HCT116 (cell line): Measurements from ENCODE around the gene PRDM1. TPM values are rescaled to one million over a fixed set of nuclear protein-coding genes. Genes with fewer than 3 reads are reported as not detected.

Source experiments
- ATAC-seq: fragments of 200-7000 bp; cut with Tn5 transposase; 2 replicates; pipeline ENCODE4 v1.9.1; 2020; ENCODE audit warnings: mild to moderate bottlenecking, moderate library complexity
- BruUV-seq: library from RNA; stranded (reverse); fragments of 400-500 nt; replicated peaks from 2 replicates; lab custom pipeline; 2021; lab: Mats Ljungman, UMichigan
- CTCF ChIA-PET: fragments of 300-600 bp; sonication (Branson Sonifier 250); formaldehyde crosslinking; loops from one replicate; lab custom pipeline; 2021; ENCODE audit warnings: antibody characterized with exemption; lab: Charles Lee
- POLR2A ChIA-PET: fragments of 300-600, 350-600 bp; sonication (Branson Sonifier 250); formaldehyde crosslinking; loops from one replicate; lab custom pipeline; 2021; ENCODE audit warnings: antibody characterized with exemption; lab: Charles Lee
- RAD21 ChIA-PET, 2 experiments: fragments of 300-600 bp; sonication (Branson Sonifier 250); formaldehyde crosslinking; loops; one replicate each; lab custom pipeline; 2023; ENCODE audit warnings: low total read pairs in 2 of 2; ENCODE audit not compliant: uncharacterized antibody in 2 of 2, unreplicated experiment in 2 of 2, low non-redundant PET in 1 of 2; lab: Charles Lee
- DNase-seq: peaks from one replicate; pipeline ENCODE4 v3.0.0-alpha.2; 2010; ENCODE audit warnings: low read depth, low spot score
- H2AFZ ChIP-seq: fragments of 200-600 bp; shearing (Covaris generic), sonication (generic); 2 replicates; pipeline ENCODE4 v1.6.1; 2017; ENCODE audit warnings: low read depth, mixed run types, mixed read lengths, antibody characterized with exemption, low read length; ENCODE audit not compliant: poor library complexity, severe bottlenecking
- H3K27ac ChIP-seq: 2 replicates; pipeline ENCODE4 v1.5.1; 2012; ENCODE audit warnings: low read depth, low read length
- H3K27me3 ChIP-seq: fragments of 200-600 bp; sonication (generic); 2 replicates; pipeline ENCODE4 v1.6.1; 2016; ENCODE audit warnings: mixed run types, low read length, mixed read lengths; ENCODE audit not compliant: insufficient read depth
- H3K36me3 ChIP-seq, 2 experiments: fragments of 200-500 bp in 1 of 2; fragments of 200-600 bp in 1 of 2; sonication (Bioruptor generic) in 1 of 2; sonication (generic) in 1 of 2; 2 replicates each; pipeline versions ENCODE4 v1.5.1 to v1.6.1; 2014 to 2016; ENCODE audit warnings: low read length in 2 of 2, inconsistent platforms in 1 of 2, mixed read lengths in 1 of 2, mixed run types in 1 of 2; ENCODE audit not compliant: insufficient read depth in 2 of 2, control insufficient read depth in 1 of 2
- H3K4me1 ChIP-seq, 2 experiments: fragments of 200-600 bp in 1 of 2; sonication (generic) in 1 of 2; 2 replicates each; pipeline versions ENCODE4 v1.5.1 to v1.6.1; 2012 to 2017; ENCODE audit warnings: low read length in 2 of 2, inconsistent platforms in 1 of 2, mild to moderate bottlenecking in 1 of 2, mixed read lengths in 1 of 2, mixed run types in 1 of 2, moderate library complexity in 1 of 2; ENCODE audit not compliant: insufficient read depth in 2 of 2, control insufficient read depth in 1 of 2
- H3K4me2 ChIP-seq: fragments of 200-600 bp; sonication (generic); 2 replicates; pipeline ENCODE4 v1.6.1; 2017; ENCODE audit warnings: mixed run types, low read length, mixed read lengths
- H3K4me3 ChIP-seq, 2 experiments: fragments of 200-600 bp in 1 of 2; sonication (generic) in 1 of 2; replicated peaks in 1 of 2; 2 replicates each; pipeline ENCODE4 v1.5.1; 2011 to 2016; ENCODE audit warnings: low read length in 2 of 2, control low read depth in 1 of 2, low read depth in 1 of 2, mild to moderate bottlenecking in 1 of 2, mixed read lengths in 1 of 2, mixed run types in 1 of 2
- H3K79me2 ChIP-seq: fragments of 200-600 bp; sonication (generic); 2 replicates; pipeline ENCODE4 v1.6.1; 2017; ENCODE audit warnings: mild to moderate bottlenecking, mixed run types, low read length, moderate library complexity, mixed read lengths; ENCODE audit not compliant: insufficient read depth
- H3K9ac ChIP-seq: fragments of 200-600 bp; sonication (generic); 2 replicates; pipeline ENCODE4 v1.6.1; 2016; ENCODE audit warnings: low read length, mixed read lengths
- H3K9me2 ChIP-seq: fragments of 200-600 bp; sonication (generic), shearing (Covaris generic); 2 replicates; pipeline ENCODE4 v1.6.1; 2017; ENCODE audit warnings: mixed run types, mild to moderate bottlenecking, moderate library complexity; ENCODE audit not compliant: insufficient read depth
- H3K9me3 ChIP-seq, 2 experiments: fragments of 200-500 bp in 1 of 2; fragments of 200-600 bp in 1 of 2; sonication (Bioruptor generic) in 1 of 2; sonication (generic) in 1 of 2; 2 replicates each; pipeline ENCODE4 v1.6.1; 2014 to 2017; ENCODE audit warnings: low read length in 2 of 2, mixed read lengths in 2 of 2, inconsistent platforms in 1 of 2, low read depth in 1 of 2, mild to moderate bottlenecking in 1 of 2, mixed run types in 1 of 2, moderate library complexity in 1 of 2; ENCODE audit not compliant: control insufficient read depth in 1 of 2, insufficient read depth in 1 of 2
- H4K20me1 ChIP-seq: fragments of 200-600 bp; sonication (generic), shearing (Covaris generic); 2 replicates; pipeline ENCODE4 v1.6.1; 2017; ENCODE audit warnings: mixed run types, mild to moderate bottlenecking, moderate library complexity; ENCODE audit not compliant: insufficient read depth
- CEBPB ChIP-seq: IDR thresholded peaks from 2 replicates; pipeline ENCODE4 v1.6.1; 2012; ENCODE audit warnings: low read depth
- EGR1 ChIP-seq: IDR thresholded peaks from 2 replicates; pipeline ENCODE4 v1.6.1; 2012; ENCODE audit warnings: low read depth
- ELF1 ChIP-seq: IDR thresholded peaks from 2 replicates; pipeline ENCODE4 v1.6.1; 2012; ENCODE audit warnings: low read depth, borderline replicate concordance
- FOSL1 ChIP-seq: IDR thresholded peaks from 2 replicates; pipeline ENCODE4 v1.6.1; 2012; ENCODE audit warnings: low read depth
- POLR2AphosphoS5 ChIP-seq: IDR thresholded peaks from 2 replicates; pipeline ENCODE4 v1.6.1; 2011; ENCODE audit warnings: mild to moderate bottlenecking, low read depth, low read length, moderate library complexity
- RAD21 ChIP-seq: IDR thresholded peaks from 2 replicates; pipeline ENCODE4 v1.6.1; 2012; ENCODE audit warnings: low read depth, mild to moderate bottlenecking
- SRF ChIP-seq: IDR thresholded peaks from 2 replicates; pipeline ENCODE4 v1.6.1; 2012; ENCODE audit warnings: low read depth
- YY1 ChIP-seq: IDR thresholded peaks from 2 replicates; pipeline ENCODE4 v1.6.1; 2011; ENCODE audit warnings: low read length, low read depth, moderate library complexity, mild to moderate bottlenecking; ENCODE audit not compliant: insufficient replicate concordance; ENCODE audit errors: extremely low read depth
- intact Hi-C: fragments of 100-400 bp; cut with micrococcal nuclease; formaldehyde crosslinking; loops from 2 replicates; pipeline ENCODE4 v1.10.0; 2022
- total RNA-seq: library from RNA; stranded (reverse); gene quantifications from one replicate; pipeline ENCODE4 v1.2.1, GENCODE V29; 2021; ENCODE audit not compliant: unreplicated experiment
- TF ChIP-seq, protein P1 (sequence below): IDR thresholded peaks from 2 replicates; pipeline ENCODE4 v1.6.1; 2012
- TF ChIP-seq, protein P2 (sequence below): IDR thresholded peaks from 2 replicates; pipeline ENCODE4 v1.6.1; 2012; ENCODE audit warnings: low read depth
- TF ChIP-seq, protein P3 (sequence below): IDR thresholded peaks from 2 replicates; pipeline ENCODE4 v1.6.1; 2012

PRDM1 gene
- total RNA-seq, 1 experiment from 2014 or later: 3.4 TPM

DNA sequence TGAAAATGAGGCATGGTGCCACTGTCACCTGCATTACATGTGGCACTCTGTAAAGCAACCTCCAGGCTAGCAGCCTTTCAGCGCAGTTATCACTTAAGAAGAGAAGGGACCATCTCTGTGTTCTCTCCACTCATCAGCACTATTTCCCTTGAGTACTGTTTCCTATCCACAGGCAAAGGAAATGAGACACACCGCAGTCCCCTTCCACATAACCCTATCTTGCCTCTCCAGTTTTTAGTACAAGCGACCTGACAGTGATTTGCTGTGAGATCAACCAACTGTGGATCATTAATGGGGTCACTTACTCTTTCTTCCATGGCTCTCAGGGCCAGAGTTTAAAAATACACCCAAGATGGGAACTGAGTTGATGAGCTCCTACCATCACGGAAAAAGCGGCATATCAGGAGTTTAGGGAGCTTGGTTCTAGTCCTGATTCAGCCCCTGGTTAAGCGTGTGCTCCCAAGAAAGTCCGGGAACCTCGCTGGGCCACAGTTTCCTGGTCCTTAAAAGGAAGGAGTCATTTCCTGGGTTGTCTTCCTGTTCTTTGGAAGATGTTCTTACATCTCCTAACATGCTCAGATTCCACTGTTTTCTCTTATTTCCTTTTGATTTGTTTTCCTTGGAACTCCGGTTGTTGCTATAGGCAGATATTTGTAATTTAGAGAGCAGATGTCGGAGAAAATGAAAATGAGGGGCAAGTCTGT lies 27.3 kb downstream of the PRDM1 start:
- DNase-seq: no peak
- ChIA-PET RAD21 (no interaction called here), POLR2A (no interaction called here), CTCF (no interaction called here)
- Histone ChIP-seq H3K79me2 (no peaks in the 10 kb centered on the region), H3K36me3 (no peaks in the 10 kb centered on the region), H4K20me1 (no peaks in the 10 kb centered on the region), H3K27me3 (no peaks in the 10 kb centered on the region), H3K4me3 (no peak overlapping the region), H2AFZ (no peak overlapping the region), H3K9me2 (no peaks in the 10 kb centered on the region), H3K4me1 (no peaks in the 10 kb centered on the region), H3K9ac (no peak overlapping the region), H3K4me2 (no peak overlapping the region), H3K9me3 (no peaks in the 10 kb centered on the region), H3K27ac (no peak overlapping the region)
- TF ChIP-seq FOSL1: no peak
- TF ChIP-seq, protein P1, sequence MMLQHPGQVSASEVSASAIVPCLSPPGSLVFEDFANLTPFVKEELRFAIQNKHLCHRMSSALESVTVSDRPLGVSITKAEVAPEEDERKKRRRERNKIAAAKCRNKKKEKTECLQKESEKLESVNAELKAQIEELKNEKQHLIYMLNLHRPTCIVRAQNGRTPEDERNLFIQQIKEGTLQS: no peak
- TF ChIP-seq, protein P2, sequence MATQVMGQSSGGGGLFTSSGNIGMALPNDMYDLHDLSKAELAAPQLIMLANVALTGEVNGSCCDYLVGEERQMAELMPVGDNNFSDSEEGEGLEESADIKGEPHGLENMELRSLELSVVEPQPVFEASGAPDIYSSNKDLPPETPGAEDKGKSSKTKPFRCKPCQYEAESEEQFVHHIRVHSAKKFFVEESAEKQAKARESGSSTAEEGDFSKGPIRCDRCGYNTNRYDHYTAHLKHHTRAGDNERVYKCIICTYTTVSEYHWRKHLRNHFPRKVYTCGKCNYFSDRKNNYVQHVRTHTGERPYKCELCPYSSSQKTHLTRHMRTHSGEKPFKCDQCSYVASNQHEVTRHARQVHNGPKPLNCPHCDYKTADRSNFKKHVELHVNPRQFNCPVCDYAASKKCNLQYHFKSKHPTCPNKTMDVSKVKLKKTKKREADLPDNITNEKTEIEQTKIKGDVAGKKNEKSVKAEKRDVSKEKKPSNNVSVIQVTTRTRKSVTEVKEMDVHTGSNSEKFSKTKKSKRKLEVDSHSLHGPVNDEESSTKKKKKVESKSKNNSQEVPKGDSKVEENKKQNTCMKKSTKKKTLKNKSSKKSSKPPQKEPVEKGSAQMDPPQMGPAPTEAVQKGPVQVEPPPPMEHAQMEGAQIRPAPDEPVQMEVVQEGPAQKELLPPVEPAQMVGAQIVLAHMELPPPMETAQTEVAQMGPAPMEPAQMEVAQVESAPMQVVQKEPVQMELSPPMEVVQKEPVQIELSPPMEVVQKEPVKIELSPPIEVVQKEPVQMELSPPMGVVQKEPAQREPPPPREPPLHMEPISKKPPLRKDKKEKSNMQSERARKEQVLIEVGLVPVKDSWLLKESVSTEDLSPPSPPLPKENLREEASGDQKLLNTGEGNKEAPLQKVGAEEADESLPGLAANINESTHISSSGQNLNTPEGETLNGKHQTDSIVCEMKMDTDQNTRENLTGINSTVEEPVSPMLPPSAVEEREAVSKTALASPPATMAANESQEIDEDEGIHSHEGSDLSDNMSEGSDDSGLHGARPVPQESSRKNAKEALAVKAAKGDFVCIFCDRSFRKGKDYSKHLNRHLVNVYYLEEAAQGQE: no peak
- TF ChIP-seq EGR1: no peak
- TF ChIP-seq RAD21: no peak
- no peak for TF ChIP-seq ELF1
- no peak for TF ChIP-seq YY1
- TF ChIP-seq POLR2AphosphoS5: no peak
- TF ChIP-seq SRF: no peak
- TF ChIP-seq, protein P3, sequence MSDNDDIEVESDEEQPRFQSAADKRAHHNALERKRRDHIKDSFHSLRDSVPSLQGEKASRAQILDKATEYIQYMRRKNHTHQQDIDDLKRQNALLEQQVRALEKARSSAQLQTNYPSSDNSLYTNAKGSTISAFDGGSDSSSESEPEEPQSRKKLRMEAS: no peak
- TF ChIP-seq CEBPB: no peak
- intact Hi-C loops: no loop called here
- no peak for ATAC-seq
- BruUV-seq: no TSS peak
